ENCODE measurements around the gene PLVAP.
A peak's percentile ranks its signal among the peaks of the same experiment; 100 is the strongest.

The PLVAP gene

DNA sequence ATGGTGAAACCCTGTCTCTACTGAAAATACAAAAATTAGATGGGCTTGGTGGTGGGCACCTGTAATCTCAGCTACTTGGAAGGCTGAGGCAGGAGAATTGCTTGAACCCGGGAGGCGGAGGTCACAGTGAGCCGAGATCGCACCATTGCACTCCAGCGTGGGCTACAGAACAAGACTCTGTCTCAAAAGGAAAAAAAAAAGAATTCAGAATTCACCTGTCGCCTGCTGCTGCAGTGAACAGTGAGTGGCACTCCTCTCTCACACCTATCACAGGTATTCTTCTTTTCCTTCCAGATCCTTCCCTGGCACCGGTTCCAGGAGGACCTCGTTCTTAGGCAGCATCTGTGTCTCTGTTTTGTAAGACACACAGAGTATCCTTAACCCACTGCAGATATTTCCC lies 37.0 kb upstream of the PLVAP start:
- Histone ChIP-seq H3K36me3 (ENCODE audit: control insufficient read depth, insufficient read depth, low read length) (peaks cover 27% of the 10 kb centered on the region), H3K9me3 (ENCODE audit: control insufficient read depth, low read length) (no peaks in the 10 kb centered on the region), H3K27me3 (replicated peaks; ENCODE audit: control insufficient read depth, insufficient read depth, low read length, poor library complexity, severe bottlenecking) (no peaks in the 10 kb centered on the region), H3K4me3 (ENCODE audit: insufficient read depth, low read depth, low read length, poor library complexity, severe bottlenecking) (no peak overlapping the region), H3K4me1 (ENCODE audit: control insufficient read depth, insufficient read depth, low read length, poor library complexity, severe bottlenecking) (peaks cover 2% of the 10 kb centered on the region), H3K27ac (ENCODE audit: insufficient read depth, low read length, poor library complexity, severe bottlenecking) (no peak overlapping the region)
- DNase-seq, result no peak

DNA sequence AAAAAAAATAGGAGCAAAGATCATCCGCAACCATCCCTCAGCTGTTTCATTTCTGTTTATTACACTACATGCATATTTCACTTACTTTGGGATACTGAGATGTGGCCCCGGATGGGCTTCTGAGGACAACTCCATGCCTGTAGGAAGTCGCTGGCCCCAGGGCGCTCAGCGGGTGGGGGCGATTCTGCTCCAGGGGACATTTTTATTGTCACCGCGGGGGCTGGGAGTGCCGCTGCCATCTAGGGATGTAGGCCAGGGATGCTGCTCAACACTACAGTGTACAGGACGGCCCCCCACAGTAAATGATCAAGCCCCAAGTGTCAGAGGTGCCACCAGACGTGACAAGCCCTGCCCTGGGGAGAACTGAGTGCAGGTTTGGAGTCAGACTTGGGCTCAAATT lies 34.7 kb upstream of the PLVAP start:
- Histone ChIP-seq H3K4me3 (ENCODE audit: insufficient read depth, low read depth, low read length, poor library complexity, severe bottlenecking) (no peak overlapping the region), H3K27ac (ENCODE audit: insufficient read depth, low read length, poor library complexity, severe bottlenecking) (no peak overlapping the region), H3K36me3 (ENCODE audit: control insufficient read depth, insufficient read depth, low read length) (peaks cover 27% of the 10 kb centered on the region), H3K9me3 (ENCODE audit: control insufficient read depth, low read length) (no peaks in the 10 kb centered on the region), H3K4me1 (ENCODE audit: control insufficient read depth, insufficient read depth, low read length, poor library complexity, severe bottlenecking) (peaks cover 4% of the 10 kb centered on the region), H3K27me3 (replicated peaks; ENCODE audit: control insufficient read depth, insufficient read depth, low read length, poor library complexity, severe bottlenecking) (no peaks in the 10 kb centered on the region)
- no peak for DNase-seq

DNA sequence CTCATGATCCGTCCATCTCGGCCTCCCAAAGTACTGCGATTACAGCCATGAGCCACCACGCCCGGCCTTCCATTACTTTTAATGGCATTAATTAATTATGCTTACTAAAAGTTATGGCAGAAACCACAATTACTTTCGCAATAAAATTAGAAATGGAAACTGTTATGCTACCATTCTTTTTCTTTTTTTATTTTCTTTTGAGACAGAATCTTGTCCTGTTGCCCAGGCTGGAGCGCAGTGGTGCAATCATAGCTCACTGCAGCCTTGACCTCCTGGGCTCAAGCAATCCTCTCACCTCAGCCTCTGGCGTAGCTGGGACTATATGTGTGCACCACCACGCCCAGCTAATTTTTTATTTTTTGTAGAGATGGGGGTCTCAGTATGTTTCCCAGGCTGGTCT lies 32.8 kb upstream of the PLVAP start:
- DNase-seq, result no peak
- H3K9me3 ChIP-seq (ENCODE audit: control insufficient read depth, low read length), result no peaks in the 10 kb centered on the region
- no peak overlapping the region for H3K27ac ChIP-seq (ENCODE audit: insufficient read depth, low read length, poor library complexity, severe bottlenecking)
- H3K27me3 ChIP-seq (replicated peaks; ENCODE audit: control insufficient read depth, insufficient read depth, low read length, poor library complexity, severe bottlenecking), result no peaks in the 10 kb centered on the region
- peaks cover 17% of the 10 kb centered on the region for H3K4me1 ChIP-seq (ENCODE audit: control insufficient read depth, insufficient read depth, low read length, poor library complexity, severe bottlenecking)
- no peak overlapping the region for H3K4me3 ChIP-seq (ENCODE audit: insufficient read depth, low read depth, low read length, poor library complexity, severe bottlenecking)
- peaks cover 27% of the 10 kb centered on the region for H3K36me3 ChIP-seq (ENCODE audit: control insufficient read depth, insufficient read depth, low read length)

DNA sequence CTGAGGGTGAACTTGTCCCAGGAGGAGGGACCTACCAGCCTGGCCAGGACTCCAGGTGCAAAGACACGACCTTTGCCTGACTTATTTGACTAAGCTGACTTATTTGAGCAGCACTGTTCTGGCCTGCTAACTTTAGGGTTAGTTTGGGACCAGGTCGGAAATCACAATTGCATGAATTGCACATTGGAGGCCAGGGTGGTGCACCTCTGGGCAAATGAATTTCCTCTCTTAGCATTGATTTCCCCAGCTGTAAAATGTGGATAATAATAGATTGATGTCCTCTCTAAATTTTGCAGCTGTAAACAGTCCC lies 29.7 kb upstream of the PLVAP start:
- H3K36me3 ChIP-seq (ENCODE audit: control insufficient read depth, insufficient read depth, low read length), result peaks cover 5% of the 10 kb centered on the region
- peak overlapping the region; percentile 73 for H3K4me3 ChIP-seq (ENCODE audit: insufficient read depth, low read depth, low read length, poor library complexity, severe bottlenecking)
- H3K9me3 ChIP-seq (ENCODE audit: control insufficient read depth, low read length), result no peaks in the 10 kb centered on the region
- H3K4me1 ChIP-seq (ENCODE audit: control insufficient read depth, insufficient read depth, low read length, poor library complexity, severe bottlenecking), result peaks cover 27% of the 10 kb centered on the region
- H3K27ac ChIP-seq (ENCODE audit: insufficient read depth, low read length, poor library complexity, severe bottlenecking), result peak overlapping the region; percentile 78
- H3K27me3 ChIP-seq (replicated peaks; ENCODE audit: control insufficient read depth, insufficient read depth, low read length, poor library complexity, severe bottlenecking), result no peaks in the 10 kb centered on the region
- no peak for DNase-seq

DNA sequence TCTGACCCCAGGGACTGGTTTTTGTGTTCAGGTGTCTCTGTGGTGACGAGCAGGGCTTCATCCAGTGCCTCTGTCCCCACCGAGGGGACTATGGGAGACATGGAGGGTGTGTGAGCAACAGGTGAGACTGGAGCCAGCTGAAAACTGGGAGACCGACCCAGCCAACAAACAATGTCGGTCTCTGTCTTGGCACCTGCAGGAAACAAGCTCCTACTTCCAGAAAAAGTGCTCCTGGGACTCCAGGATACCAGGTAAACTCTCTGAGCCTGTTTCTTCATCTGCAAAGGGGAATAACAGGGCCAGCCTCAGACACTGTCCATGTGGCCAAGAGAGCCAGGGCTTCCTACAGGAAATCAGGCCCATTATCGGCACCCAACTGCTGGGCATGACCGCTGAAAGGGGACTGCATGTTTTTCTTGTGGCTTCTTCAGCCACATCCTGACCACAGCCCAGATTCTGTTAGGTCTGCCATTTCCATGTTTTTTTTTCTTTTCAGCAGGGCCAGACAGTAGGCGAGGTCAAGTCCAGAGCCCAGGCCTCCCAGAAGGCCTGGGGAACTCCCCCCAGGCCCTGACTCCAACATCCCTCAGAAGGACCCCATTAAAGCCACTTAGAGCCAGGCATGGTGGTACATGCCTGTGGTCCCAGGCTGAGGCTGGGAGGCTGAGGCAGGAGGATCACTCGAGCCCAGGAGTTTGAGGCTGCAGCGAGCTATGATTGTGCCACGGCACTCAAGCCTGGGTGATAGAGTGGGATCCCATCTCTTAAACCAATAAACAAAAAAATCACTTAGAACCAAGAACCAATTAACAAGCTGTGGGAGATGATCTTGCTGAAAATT lies 29.1 kb upstream of the PLVAP start:
- Histone ChIP-seq H3K4me3 (ENCODE audit: insufficient read depth, low read depth, low read length, poor library complexity, severe bottlenecking) (peak overlapping the region; percentile 73), H3K27ac (ENCODE audit: insufficient read depth, low read length, poor library complexity, severe bottlenecking) (peak overlapping the region; percentile 78), H3K36me3 (ENCODE audit: control insufficient read depth, insufficient read depth, low read length) (peaks cover 4% of the 10 kb centered on the region), H3K27me3 (replicated peaks; ENCODE audit: control insufficient read depth, insufficient read depth, low read length, poor library complexity, severe bottlenecking) (no peaks in the 10 kb centered on the region), H3K4me1 (ENCODE audit: control insufficient read depth, insufficient read depth, low read length, poor library complexity, severe bottlenecking) (peaks cover 27% of the 10 kb centered on the region), H3K9me3 (ENCODE audit: control insufficient read depth, low read length) (no peaks in the 10 kb centered on the region)
- DNase-seq, result no peak

DNA sequence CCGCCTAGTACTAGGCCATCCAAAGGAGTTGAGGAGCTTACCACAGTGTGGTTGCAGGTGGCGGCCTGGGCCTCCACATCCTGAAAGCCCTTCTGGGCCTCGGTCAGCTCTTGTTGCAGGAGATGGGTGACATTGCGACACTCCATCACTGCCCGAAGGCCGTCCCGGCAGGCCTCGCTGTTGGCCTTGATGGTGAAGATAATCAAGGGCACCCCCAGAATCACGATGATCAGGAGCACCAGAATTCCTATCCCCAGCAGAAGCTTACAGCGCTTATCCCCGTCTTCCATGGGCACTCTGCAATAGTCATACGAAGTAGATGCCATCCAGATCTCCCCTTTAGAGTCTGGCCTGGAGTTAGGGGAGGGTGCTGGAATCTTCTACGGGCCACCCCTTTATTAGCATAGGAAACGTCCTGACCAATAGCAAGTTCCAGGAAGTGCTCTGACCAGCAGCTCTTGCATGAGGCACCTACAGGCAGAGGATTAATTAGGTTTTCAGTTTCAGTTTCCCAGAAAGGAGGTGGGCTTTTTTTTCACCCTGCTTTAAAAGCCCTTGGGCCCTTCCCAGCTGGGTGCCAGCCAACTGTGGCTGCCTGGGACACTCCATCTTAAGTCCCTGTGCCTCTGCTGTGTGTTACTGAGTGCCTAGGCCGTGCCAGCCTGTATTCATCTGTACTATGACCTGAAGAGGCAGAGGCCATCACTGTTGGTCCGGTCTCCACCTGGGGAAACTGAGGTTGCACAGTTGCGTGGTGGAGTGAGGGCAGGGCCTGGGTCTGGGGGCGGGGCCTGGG lies 28.3 kb upstream of the PLVAP start, which contains the start of gene BST2:
Gene BST2, minus strand, starts transcription at position 381 of the 796 bp plus-strand sequence. Its CDS starts 55 bp downstream, at position 326.
- Histone ChIP-seq H3K27ac (ENCODE audit: insufficient read depth, low read length, poor library complexity, severe bottlenecking) (peak within 1 kb of the TSS; percentile 78), H3K4me3 (ENCODE audit: insufficient read depth, low read depth, low read length, poor library complexity, severe bottlenecking) (peak within 1 kb of the TSS; percentile 73), H3K36me3 (ENCODE audit: control insufficient read depth, insufficient read depth, low read length) (peaks cover 4% of the 10 kb centered on the region), H3K27me3 (replicated peaks; ENCODE audit: control insufficient read depth, insufficient read depth, low read length, poor library complexity, severe bottlenecking) (no peaks in the 10 kb centered on the region), H3K4me1 (ENCODE audit: control insufficient read depth, insufficient read depth, low read length, poor library complexity, severe bottlenecking) (peaks cover 27% of the 10 kb centered on the region), H3K9me3 (ENCODE audit: control insufficient read depth, low read length) (no peaks in the 10 kb centered on the region)
- DNase-seq, result peak; percentile 27 to 62 (median 42)

DNA sequence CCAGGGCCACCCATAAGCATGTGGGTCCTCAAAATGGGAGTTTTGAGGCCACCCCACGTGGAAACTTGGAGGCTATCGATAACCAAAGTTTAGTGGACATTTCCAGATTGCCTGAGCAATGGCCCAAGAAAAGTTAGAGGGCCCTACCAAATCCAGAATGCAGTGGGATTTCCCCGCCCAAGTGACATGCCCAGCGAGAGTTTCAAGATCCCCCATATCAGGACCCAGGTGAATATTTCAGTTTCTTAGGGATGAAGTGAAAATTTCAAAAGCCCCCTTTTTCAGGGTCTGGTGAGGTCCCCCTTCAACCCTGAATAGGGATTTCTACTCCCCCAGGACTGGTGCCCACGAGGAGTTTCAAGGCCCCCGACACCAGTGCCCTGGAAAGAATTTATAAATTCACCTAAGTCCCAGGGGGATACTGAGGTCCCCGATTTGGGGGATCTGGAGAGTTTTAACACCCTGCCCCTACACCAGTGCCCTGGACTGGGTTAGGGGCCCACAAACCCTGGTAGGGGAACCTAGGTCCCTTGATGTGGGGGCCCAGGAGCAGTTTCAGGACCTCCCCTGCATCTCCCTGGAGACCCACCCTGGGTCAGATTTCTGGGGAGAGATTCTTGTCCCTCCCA lies 27.6 kb upstream of the PLVAP start:
- Histone ChIP-seq H3K27me3 (replicated peaks; ENCODE audit: control insufficient read depth, insufficient read depth, low read length, poor library complexity, severe bottlenecking) (no peaks in the 10 kb centered on the region), H3K9me3 (ENCODE audit: control insufficient read depth, low read length) (no peaks in the 10 kb centered on the region), H3K36me3 (ENCODE audit: control insufficient read depth, insufficient read depth, low read length) (peaks cover 4% of the 10 kb centered on the region), H3K4me1 (ENCODE audit: control insufficient read depth, insufficient read depth, low read length, poor library complexity, severe bottlenecking) (peaks cover 27% of the 10 kb centered on the region), H3K4me3 (ENCODE audit: insufficient read depth, low read depth, low read length, poor library complexity, severe bottlenecking) (peak overlapping the region; percentile 73), H3K27ac (ENCODE audit: insufficient read depth, low read length, poor library complexity, severe bottlenecking) (peak overlapping the region; percentile 78)
- no peak for DNase-seq

DNA sequence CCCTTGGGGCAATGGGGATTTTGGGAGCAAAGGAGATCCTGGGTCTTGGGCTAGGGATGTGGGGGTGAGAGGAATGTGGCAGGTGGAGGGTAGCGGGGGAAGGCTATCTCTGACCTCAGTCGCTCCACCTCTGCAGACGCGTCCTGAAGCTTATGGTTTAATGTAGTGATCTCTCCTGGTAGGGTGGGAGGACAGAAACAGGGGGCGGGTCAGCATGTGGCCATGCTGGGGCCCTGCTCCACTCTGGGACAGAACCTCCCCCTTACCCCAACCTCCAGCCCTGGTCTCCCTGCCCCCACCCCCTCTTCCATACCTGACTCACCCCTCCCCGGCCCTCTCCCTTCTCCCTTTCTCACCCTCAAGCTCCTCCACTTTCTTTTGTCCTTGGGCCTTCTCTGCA lies 26.9 kb upstream of the PLVAP start:
- Histone ChIP-seq H3K4me3 (ENCODE audit: insufficient read depth, low read depth, low read length, poor library complexity, severe bottlenecking) (peak overlapping the region; percentile 73), H3K27me3 (replicated peaks; ENCODE audit: control insufficient read depth, insufficient read depth, low read length, poor library complexity, severe bottlenecking) (no peaks in the 10 kb centered on the region), H3K27ac (ENCODE audit: insufficient read depth, low read length, poor library complexity, severe bottlenecking) (peak overlapping the region; percentile 14), H3K4me1 (ENCODE audit: control insufficient read depth, insufficient read depth, low read length, poor library complexity, severe bottlenecking) (peaks cover 27% of the 10 kb centered on the region), H3K36me3 (ENCODE audit: control insufficient read depth, insufficient read depth, low read length) (peaks cover 4% of the 10 kb centered on the region), H3K9me3 (ENCODE audit: control insufficient read depth, low read length) (no peaks in the 10 kb centered on the region)
- DNase-seq, result no peak

DNA sequence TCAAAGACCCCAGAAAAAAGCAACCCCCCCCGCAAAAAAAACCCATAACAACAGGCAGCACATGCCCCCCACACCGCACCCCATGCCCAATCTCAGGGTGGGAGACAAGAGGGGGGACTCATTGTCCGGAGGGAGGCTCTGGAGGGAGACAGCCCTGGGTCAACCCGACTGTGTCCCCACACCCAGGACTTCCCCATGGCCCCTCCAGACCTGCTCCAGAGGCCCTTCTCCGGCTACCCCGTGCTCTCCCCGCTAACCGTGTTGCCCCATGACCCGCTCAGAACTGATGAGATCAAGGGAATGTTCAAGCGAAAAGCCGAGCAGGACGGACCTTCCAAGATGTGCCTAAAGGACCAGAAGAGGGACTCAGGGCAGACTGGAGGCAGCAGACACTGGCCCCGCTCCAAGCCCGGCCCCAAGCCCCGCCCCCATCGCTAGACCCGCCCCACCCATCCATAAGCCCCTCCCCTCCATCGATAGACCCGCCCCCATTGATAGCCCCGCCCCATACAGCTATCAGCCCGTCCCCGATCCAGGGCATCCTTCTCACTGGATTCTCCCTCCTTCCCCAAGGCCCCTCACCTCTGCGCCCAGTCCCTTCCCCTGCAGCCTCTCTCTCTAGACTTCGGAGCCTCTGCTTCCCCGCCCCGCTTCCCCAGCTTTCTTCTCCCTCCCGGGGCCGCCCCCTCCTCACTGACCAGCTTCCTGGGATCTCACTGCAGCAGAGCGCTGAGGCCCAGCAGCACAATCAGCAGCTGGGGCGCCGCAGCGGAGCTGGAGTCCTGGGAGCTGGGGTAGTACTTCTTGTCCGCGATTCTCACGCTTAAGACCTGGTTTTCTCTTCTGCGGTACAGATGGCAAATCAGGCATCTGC lies 26.1 kb upstream of the PLVAP start:
- peaks cover 27% of the 10 kb centered on the region for H3K4me1 ChIP-seq (ENCODE audit: control insufficient read depth, insufficient read depth, low read length, poor library complexity, severe bottlenecking)
- peaks cover 4% of the 10 kb centered on the region for H3K36me3 ChIP-seq (ENCODE audit: control insufficient read depth, insufficient read depth, low read length)
- peak overlapping the region; percentile 73 for H3K4me3 ChIP-seq (ENCODE audit: insufficient read depth, low read depth, low read length, poor library complexity, severe bottlenecking)
- peak in 2 of 3 donors; percentile 26 to 41 for DNase-seq
- H3K9me3 ChIP-seq (ENCODE audit: control insufficient read depth, low read length), result no peaks in the 10 kb centered on the region
- H3K27me3 ChIP-seq (replicated peaks; ENCODE audit: control insufficient read depth, insufficient read depth, low read length, poor library complexity, severe bottlenecking), result no peaks in the 10 kb centered on the region
- H3K27ac ChIP-seq (ENCODE audit: insufficient read depth, low read length, poor library complexity, severe bottlenecking), result peak overlapping the region; percentile 37
